GM18505 (cell line): ENCODE data around the gene PADI1.

ENCODE experiments used
- ATAC-seq: cut with Tn5 transposase; IDR thresholded peaks from one replicate; pipeline ENCODE4 v1.9.1; 2021; ENCODE audit not compliant: unreplicated experiment
- POLR2A ChIP-seq: IDR thresholded peaks from 4 replicates; pipeline ENCODE4 v1.6.1; 2011; ENCODE audit warnings: borderline replicate concordance; ENCODE audit not compliant: insufficient read depth, insufficient read length; ENCODE audit errors: extremely low read depth

PADI1 gene

DNA sequence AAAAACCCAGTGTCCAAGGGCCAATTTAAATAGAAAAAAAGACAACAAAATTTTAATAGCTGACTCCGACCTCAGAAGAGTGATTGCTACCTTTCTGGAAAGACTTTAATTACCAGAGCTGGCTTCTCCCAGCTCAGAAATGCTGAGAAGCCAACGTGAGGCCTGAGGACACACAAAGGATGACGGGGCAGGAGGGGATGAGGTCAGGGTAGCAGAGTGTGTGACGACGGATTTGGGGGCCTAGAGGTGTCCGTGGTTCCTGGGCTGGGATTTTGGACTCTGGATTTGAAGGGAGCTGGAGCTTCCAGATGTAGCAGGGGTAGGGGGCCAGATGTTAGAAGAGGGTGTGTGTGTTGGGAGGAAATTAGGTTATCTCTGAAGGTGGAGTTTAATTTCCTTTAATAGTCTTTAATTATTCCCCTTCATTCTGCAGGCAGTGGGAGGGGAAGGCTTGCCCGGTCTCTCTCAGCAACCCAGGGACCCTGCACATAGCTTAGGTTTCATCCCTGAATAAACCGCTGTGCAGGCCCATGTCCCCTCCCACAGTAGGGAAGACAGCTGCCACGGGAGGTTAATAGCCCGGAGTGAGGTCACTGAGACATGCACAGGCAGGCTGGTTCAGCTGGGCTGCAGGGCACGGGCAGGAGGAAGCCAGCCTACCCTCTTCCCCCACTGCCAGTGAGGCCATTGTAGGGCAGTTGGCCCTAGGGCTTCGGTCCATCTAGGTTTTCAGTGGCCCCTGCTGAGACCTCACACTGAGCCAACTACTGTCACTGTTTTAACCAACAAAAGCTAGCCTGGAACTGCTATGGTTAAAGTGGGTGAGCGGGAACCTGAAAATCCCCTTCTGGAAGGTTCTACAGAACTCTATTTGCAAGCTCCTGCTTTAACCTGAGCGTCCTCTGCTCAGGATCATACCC lies 40.2 kb downstream of the PADI1 start:
- ATAC-seq = no peak
- TF ChIP-seq POLR2A = no peak

DNA sequence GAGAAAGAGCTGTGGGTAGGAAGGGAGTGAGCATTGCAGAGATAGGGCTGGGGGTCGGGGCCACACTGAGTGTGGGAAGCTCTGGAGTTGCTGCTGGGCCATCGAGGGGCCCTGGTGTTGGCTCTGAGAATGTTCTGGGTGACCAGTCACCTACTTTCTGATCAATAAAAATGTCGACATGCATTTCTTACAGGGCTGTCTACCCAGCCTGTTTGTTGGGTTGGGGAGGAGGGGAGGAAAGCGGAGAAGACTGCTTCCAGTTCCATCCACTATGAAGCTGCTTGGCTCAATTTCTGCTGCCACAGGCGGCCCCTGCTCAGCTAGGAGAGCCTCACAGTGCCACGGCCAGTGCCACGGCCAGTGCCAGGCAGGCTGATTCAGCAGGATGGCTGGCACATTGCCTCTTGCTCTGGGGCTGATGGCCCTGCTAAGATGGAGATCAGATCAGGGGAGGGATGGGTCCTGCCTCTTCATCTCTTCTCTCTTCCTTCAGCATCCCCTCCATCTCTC lies 40.9 kb downstream of the PADI1 start:
- ATAC-seq = no peak
- no peak for TF ChIP-seq POLR2A

DNA sequence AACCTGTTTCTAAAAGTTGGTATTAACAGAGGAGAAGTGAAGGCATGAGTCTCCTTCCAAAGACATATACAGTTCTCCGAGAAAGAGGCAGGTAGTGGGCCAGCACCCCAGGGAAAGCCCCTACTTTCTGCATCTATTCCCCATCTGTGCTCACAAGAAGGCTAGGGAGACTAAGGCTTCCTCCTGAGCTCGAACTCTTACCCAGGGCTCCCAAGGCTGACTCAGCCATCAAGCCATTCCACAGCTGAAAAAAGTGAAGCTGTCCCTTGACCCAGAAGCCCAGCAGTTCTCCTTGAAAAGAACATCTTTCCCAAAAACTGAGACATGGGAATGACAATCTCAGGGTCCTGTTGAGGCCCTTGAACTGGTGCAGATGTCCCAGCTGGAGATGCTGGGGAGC lies 42.0 kb downstream of the PADI1 start:
- TF ChIP-seq POLR2A = no peak
- ATAC-seq = no peak

DNA sequence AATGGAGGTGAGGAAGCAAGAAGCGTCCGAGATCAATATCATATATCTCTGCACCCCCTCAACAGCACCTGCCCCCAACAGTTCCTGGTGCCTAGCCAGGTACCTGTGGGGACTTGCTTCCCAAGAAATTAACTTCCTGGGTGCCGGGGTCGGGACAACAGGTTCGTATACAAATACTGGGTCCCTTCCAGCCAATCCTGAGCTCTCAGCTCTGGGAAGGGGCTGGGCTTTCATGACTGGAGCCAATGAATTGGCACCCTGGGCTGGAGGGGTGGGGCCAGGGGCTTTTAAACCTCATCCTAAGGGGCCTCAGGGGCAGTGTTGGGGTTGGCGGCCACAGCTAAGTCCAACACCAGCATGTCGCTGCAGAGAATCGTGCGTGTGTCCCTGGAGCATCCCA lies 43.9 kb downstream of the PADI1 start, which contains the start of gene PADI3:
Gene PADI3, plus strand, starts transcription at position 318 of the 400 bp plus-strand sequence. Its CDS starts 40 bp downstream, at position 358.
- ATAC-seq = no peak
- no peak for TF ChIP-seq POLR2A

DNA sequence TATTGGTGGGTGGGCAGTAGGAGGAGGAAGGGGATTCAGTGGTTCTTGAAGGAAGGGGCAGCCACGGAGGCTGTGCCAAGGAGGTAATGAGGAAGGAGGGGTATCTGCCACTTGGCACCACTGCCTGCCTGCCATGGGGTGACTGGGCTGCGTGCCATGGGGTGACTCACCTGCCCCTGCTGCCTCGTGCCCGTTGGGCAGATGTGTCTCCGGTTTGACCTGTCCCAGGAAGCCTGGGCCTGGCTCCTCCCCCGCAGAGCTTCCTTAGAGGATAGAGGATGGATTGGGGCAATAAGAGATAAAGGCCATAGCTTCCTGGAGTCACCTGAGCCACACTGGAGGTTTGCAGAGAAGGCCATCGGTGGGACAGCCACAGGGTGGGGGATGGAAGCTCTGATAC lies 45.7 kb downstream of the PADI1 start:
- no peak for ATAC-seq
- TF ChIP-seq POLR2A = no peak

DNA sequence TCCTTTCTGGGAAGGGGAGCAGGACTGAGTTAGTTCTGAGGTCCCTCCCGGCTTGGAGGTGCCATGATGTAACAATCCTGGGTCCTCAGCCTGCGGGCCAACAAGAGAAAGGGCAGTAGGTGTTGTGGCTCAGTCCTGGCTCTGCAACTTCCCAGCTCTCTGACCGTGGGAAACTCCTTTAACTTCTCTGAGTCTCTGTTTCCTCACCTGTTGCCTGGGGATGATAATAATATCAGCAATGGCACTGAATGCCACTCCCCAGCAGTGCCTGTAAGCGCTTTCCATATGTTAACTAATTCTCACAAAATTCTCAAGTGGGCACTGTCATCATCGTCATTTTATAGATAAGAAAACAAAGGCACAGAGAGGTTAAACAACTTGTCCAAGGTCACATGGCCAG lies 46.3 kb downstream of the PADI1 start:
- TF ChIP-seq POLR2A = no peak
- no peak for ATAC-seq

DNA sequence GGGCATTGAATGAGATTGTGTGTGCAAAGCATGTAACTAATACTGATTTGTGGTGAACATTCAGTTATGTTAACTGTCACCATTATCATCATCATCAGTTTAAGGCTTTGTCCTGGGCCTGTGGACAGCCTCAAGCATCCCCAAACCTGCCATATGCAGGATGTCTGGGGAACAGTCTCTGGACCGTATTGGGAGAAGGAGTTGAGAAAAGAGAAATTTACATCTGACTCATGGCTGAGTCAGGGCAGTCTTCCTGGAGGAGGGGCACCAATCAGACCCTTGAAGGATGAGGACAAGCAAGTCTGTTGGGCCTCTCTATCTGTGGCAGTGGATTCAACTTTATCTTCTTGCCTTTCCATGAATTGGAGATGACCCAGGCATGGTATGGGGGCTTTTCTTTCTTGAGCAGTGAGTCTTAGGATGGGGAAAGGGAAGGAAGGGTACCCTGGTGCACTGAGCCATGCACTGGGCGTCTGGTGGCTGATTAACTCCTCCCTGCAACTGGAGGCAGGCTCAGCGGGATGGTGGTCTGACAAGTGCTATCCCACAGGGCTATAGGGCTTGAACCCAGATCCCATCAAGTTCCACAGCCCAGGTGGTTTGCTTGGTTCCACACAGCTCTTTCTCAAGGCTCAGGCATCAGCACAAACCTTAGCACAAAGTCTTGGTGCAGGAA lies 46.9 kb downstream of the PADI1 start:
- ATAC-seq = no peak
- TF ChIP-seq POLR2A = no peak

DNA sequence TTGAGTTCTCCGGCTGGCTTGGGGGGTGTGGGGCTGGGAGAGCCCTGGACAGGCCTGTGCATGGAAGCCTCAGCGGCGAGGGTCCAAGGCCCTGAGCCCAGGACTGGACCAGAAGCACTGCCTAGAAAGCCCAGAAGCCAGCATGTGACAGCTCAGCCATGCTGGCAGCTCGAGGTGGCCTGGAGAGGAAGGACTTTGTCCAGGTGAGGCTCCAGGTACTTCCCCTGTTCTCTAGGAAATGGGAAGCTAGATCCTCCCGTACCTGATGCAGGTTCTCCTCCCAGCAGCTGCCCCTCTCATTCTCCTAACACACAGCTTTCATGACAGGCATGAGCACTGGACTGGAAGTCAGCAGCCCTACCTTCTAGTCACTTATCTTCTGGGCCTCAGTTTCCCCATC lies 50.4 kb downstream of the PADI1 start:
- no peak for ATAC-seq
- no peak for TF ChIP-seq POLR2A

DNA sequence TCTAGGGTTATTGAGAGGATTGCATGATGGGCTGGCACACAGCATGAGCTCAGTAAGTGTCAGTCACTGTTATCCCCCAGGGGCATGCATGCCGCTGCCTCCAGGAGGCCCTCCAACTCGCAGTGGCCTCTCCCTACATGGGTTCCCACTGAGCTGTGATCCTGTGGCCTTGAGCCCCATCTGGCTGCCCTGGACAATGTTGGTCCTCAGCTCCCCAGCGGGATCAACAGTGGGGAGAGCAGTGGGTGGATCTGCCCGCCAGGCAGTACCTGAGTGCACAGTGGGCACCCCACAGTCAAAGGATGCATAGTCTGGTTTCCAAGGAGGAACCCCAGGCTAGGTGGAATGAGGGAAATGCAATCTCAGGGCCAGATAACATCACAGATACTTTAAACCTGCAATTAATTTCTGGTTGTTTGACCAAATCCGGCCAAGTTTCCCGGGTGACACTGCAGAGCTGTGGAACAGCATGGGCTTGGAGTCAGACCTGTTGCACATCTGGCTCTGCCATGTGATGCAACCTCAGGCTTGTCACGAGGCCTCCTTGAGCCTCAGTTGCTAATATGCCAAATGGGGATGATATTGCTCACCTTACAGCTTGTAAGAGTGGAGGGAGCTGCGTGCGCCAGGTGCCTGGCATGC lies 53.3 kb downstream of the PADI1 start:
- ATAC-seq = no peak
- TF ChIP-seq POLR2A = no peak

DNA sequence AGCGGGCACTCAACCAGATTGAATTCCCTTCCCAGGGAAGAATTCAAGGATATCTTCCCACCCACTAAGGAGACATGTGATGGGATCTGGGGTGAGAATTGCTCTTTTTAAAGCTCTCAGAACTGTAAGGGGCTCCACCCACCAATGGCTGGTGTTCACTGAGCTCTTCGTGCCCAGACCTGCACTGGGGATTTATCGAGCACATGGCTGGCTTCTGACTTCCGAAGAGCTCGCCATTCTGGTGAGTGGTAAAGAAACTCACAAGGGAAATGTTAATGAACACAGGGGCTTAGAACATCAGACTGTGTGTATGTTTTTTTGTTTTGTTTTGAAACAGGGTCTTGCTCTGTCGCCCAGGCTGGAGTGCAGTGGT lies 53.8 kb downstream of the PADI1 start:
- no peak for ATAC-seq
- no peak for TF ChIP-seq POLR2A

DNA sequence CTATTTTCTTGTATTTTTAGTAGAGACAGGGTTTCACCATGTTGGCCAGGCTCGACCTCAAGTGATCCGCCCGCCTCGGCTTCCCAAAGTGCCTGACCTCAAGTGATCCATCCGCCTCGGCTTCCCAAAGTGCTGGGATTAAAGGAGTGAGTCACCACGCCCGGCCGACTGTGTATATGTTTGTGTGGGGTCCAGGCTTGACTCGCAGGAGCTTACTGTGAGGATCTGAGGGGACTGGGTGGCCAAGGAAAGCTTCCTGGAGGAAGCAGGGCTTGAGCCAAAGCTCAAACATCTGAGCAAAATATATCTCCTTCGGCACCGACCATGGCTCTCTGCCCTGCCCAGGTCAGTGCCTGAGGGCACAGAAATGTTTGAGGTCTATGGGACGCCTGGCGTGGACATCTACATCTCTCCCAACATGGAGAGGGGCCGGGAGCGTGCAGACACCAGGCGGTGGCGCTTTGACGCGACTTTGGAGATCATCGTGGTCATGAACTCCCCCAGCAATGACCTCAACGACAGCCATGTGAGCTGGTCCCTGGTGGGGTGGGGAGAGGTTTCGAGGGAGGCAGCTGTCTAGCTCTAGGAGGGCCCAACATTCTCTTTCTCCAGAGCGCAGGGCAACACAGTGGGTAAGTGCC lies 54.4 kb downstream of the PADI1 start:
- no peak for TF ChIP-seq POLR2A
- ATAC-seq = no peak

DNA sequence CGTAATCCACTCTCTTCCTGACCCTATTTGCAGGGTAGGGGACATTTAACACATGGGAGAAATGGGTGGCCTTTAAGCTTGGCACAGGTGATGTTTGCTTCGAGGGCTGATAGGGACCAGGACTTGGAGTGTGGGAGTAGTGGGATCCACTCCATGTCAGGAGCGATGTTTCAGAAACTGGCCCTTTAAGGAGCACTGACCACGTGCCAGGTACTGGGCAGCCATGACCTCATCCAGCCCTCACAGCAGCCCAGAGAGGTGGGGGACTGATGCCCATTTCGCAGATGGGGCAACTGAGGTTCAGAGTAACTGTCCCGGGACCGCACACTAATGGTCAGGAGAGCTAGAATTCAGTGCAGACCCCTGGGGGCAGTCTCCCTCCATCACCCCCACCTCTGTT lies 55.3 kb downstream of the PADI1 start:
- no peak for TF ChIP-seq POLR2A
- no peak for ATAC-seq

DNA sequence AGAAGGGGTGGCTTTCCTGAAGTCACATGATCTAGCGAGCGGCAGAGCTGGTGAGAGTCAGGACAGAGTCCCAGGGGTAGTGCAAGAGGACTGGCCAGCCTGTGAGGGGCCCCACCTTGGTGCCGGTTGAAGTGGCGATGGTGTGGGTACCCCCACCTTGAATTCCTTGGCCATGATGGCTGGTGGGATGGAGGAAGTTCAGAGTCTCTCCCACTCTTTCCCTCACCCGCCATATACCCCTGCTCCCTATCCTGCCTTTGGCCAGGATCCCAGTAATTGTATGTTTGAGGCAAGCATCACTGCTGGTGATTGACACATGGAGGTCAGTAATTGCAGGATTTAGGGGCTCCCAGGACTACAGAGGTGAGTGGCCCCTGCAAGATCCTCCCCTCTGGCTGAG lies 55.8 kb downstream of the PADI1 start:
- no peak for TF ChIP-seq POLR2A
- ATAC-seq = no peak
